NCI-H345 treated with DMSO at 0.1 percent for 48 hours (cell line): ENCODE data around the gene LINC01488.

Experiments
- DNase-seq: peaks from one replicate; lab custom pipeline; 2025; ENCODE audit not compliant: unreplicated experiment; lab: John Stamatoyannopoulos, UW

Gene LINC01488

GRCh38 chr11:69445131-69445470 lies 36.4 kb upstream of the LINC01488 start:
- DNase-seq: no peak

- no peak for DNase-seq
Measured at GRCh38 chr11:69446108-69446507, 35.4 kb upstream of the LINC01488 start.

- DNase-seq: no peak
Measured at GRCh38 chr11:69447786-69448185, 33.7 kb upstream of the LINC01488 start.

DNA sequence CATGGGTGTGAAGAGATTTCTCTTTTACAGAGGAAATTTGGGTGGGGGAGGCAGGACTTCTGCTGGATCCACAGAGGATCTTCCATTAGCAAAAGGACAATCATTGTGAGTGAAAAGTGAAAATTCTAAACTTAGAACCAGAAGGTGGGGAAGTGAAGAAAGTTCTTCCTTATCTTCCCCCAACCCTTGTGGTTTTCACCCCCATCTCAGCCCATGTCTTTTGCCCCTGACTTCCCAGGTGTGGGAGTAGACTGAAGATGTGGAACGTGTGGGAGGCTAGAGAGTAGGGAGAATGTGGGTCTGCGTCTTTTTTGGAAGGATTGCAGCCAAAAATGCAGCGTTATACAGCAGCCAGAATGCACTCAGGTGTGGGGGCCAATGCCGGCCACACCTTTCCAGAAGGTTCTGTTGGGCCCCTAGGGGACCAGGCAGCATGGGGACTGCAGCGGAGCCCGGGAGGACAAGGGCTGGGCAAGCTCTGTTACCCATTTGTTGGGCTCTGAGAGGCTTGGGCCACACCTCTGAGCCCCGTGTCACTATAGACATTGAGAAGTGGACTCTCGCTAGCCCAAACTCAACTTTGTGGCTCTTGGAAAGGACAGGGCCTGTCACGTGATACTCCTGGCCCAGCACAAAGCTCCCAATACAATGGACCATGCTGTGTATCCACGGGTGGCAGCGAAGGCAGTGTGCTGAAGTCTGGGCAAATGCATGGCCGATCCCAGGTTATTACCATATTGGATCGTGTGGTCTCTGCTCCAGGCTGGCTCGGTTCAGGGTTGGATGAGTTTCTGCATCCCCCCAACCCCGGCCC lies 32.8 kb upstream of the LINC01488 start:
- no peak for DNase-seq

- DNase-seq: no peak
Measured at GRCh38 chr11:69449320-69450063, 32.0 kb upstream of the LINC01488 start.

GRCh38 chr11:69450064-69450856 lies 31.2 kb upstream of the LINC01488 start:
- no peak for DNase-seq

DNA sequence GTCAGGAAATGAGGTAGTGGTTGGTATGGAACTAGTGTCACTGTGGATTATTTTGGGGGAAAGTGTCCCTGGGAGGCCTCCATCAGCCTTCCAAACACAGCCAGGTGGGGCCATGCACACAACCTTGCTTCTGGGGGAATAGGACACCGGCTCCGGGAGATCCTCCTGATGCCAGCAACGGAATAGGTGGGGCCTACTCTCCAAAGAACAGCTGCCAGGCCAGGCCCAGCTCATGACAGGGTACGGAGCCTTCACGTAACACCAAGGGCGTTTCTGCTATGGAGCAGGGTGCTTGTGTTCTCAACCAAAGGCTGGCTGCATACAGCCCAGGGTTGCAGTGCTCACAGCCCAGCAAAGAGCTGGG lies 30.6 kb upstream of the LINC01488 start:
- DNase-seq: no peak

- no peak for DNase-seq
Measured at GRCh38 chr11:69451289-69451688, 30.2 kb upstream of the LINC01488 start.

- DNase-seq: no peak
Measured at GRCh38 chr11:69452206-69452987, 29.1 kb upstream of the LINC01488 start.

GRCh38 chr11:69453151-69453550 lies 28.3 kb upstream of the LINC01488 start:
- no peak for DNase-seq

- no peak for DNase-seq
Measured at GRCh38 chr11:69454018-69454417, 27.4 kb upstream of the LINC01488 start.

DNA sequence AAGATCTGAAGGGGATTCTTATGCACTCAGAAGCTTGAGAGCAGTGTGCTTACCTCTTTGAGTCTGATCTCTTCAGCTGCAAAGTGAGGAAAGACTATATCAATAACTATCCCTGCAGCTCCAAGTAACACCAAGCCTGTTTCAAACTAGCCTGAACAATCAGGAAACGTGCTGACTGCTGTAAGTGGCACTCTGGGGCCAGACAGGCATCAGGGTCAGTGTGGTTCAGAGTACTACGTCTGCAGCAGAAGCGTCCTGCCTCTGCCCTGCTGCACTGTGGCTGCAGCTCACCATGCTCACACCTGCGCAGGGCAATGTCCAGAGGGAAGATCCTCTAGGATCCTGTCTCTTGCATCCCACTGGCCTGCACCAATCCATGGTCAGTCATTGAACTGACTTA lies 25.5 kb upstream of the LINC01488 start:
- DNase-seq: no peak

DNA sequence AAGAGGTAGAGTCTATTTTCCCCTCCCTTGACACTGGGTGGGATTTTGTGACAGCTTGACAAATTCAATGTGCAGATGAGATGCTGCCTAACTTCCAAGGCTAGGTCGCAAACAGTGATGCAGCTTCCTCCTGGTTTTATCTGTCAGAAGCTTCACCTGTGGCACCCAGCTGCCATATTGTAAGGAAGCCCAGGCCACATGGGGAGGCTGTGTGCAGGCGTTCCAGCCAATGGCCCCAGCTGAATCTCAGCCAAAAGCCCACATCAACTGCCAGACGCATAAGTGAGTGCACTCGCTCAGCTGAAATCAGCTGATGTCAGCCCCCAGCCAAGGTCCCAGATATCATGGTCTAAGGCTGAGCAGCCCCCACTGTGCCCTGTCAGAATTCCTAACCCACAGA lies 24.8 kb upstream of the LINC01488 start:
- no peak for DNase-seq

DNA sequence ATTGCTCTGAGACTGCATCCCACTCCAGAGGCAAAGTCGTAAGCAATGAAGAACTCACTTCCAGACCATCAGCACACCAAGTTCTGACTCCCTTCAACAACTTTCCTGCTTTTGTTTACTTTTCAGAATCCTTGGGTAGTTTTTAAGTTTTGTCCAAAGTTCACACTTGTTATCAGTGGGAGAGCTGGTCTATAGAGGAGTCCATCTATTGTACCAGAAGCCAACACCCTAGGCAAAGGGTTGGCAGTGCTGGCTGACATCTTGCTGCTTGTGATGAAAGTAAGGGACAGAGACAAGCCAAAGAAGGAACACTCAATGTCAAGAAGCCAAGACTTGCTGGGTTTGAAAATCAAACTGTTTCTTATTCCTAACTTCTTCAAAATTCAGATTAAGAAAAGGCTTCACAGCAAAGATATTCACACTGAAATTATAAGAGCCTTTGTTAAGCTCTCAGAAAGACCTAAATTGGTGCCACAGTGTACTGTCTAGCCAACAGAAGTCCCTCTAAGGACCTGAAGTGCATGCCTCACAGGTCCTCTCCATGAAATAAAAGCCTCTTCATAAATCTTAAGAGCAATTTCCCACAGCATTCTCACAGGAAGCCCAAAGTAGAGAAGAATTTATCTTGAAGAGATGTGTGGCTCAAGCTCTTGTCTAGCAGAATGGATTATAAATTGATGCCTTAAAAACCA lies 21.5 kb upstream of the LINC01488 start:
- DNase-seq: no peak

GRCh38 chr11:69460540-69461257 lies 20.8 kb upstream of the LINC01488 start:
- no peak for DNase-seq

DNA sequence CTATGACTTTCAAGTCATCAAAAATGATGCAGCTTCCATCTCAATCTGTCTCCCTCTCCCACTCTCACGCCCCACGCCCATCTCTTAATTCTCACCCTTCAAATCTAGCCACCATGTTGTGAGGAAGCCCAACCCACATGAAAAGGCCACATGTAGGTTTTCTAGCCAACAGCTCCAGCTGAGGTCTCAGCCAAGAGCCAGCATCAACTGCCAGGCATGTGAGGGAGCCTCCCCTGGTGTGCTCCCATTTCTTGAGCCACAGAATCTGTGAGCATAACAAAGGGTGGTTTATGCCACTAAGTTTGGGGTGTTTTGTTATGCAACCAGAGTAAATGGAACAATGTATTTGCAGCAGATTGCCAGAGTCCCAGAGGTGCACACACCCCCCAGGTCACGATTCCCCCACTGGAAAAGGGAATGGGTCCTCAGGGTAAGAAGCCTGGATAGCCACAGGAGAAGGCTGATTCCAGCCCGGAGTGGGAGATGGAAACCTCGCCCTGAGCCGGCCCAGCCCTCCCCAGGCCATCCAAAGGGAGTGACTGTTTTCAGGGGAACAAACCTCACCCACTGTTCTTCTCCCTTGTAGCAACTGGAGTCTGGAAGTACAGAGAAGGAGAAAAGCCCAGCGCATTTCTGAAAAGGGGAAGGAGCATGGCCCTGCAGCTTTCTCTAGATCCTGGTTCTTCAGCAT lies 20.0 kb upstream of the LINC01488 start:
- DNase-seq: no peak

GRCh38 chr11:69462106-69462951 lies 19.1 kb upstream of the LINC01488 start:
- no peak for DNase-seq
